ENCODE data around the gene SLC27A4. TPM values are rescaled to one million over a fixed set of nuclear protein-coding genes. Genes with fewer than 3 reads are reported as not detected.

SLC27A4 gene
- total and polyA plus RNA-seq, 2 of the 13 experiments (the other 11 are each of a cell fraction or from before 2014, with no cell fraction given): 10.6 to 18.8 TPM

- TF ChIP-seq RBM22 (optimal IDR thresholded peaks at IDR 0.05; ENCODE audit: low read length) (peak; percentile 81), RFXAP (CRISPR knock-in tag; IDR thresholded peaks at IDR 0.05; ENCODE audit: borderline replicate concordance) (peak; percentile 78), GABPB1 (CRISPR knock-in tag; IDR thresholded peaks at IDR 0.05) (peak; percentile 99), MLXIP (CRISPR knock-in tag; IDR thresholded peaks at IDR 0.05; ENCODE audit: borderline replicate concordance) (no peak), TCF12 (IDR thresholded peaks at IDR 0.05) (no peak), TCF12 (CRISPR knock-in tag; IDR thresholded peaks at IDR 0.05) (peak; percentile 30; the same call in 1 of the 2 replicates), SUZ12 (IDR thresholded peaks at IDR 0.05; ENCODE audit: low read depth, low read length) (no peak), SIN3A (IDR thresholded peaks at IDR 0.05; ENCODE audit: borderline replicate concordance, low read depth, low read length) (peak; percentile 94), EEA1 (CRISPR knock-in tag; IDR thresholded peaks at IDR 0.05; ENCODE audit: borderline replicate concordance) (no peak; the same call in 1 of the 2 replicates), DRAP1 (CRISPR knock-in tag; IDR thresholded peaks at IDR 0.05) (peak; percentile 40; the same call in 1 of the 2 replicates), SMAD9 (CRISPR knock-in tag; IDR thresholded peaks at IDR 0.05) (no peak), MAX (IDR thresholded peaks at IDR 0.05) (peak; percentile 97), FOXM1 (CRISPR knock-in tag; IDR thresholded peaks at IDR 0.05) (no peak), ZNF780A (CRISPR knock-in tag; IDR thresholded peaks at IDR 0.05) (no peak), HMGXB4 (CRISPR knock-in tag; IDR thresholded peaks at IDR 0.05; ENCODE audit: borderline replicate concordance in 1 of 2, low read depth in 1 of 2) (peak; percentile 87 to 91), ZNF138 (CRISPR knock-in tag; IDR thresholded peaks at IDR 0.05; ENCODE audit: low read depth) (peak; percentile 85; the same call in 1 of the 2 replicates), ZNF546 (CRISPR knock-in tag; conservative IDR thresholded peaks at IDR 0.05) (0 out of 2 replicates have a peak, but pooled peaks have one; percentile 36), ZNF562 (CRISPR knock-in tag; IDR thresholded peaks at IDR 0.05; ENCODE audit: borderline replicate concordance) (no peak), ZNF30 (CRISPR knock-in tag; IDR thresholded peaks at IDR 0.05) (no peak), ZNF468 (CRISPR knock-in tag; IDR thresholded peaks at IDR 0.05) (no peak; the same call in 1 of the 2 replicates), GLMP (CRISPR knock-in tag; IDR thresholded peaks at IDR 0.05; ENCODE audit: borderline replicate concordance) (no peak)
These were observed 17.7 kb upstream of the SLC27A4 start, which contains the start of the genes COQ4 and TRUB2 (continued) for GRCh38 chr9:128322404-128323211.
